Measurements from ENCODE around the gene SSUH2. TPM values are rescaled to one million over a fixed set of nuclear protein-coding genes. Genes with fewer than 3 reads are reported as not detected.
A peak's percentile ranks its signal among the peaks of the same experiment; 100 is the strongest.
"Not testable (repeated sequence)": the region's sequence is repeated elsewhere in the genome, so short reads cannot be mapped to it uniquely, and the experiment has no call there.

The SSUH2 gene
- total RNA-seq (1 to 10 TPM in 1 of 4 donors, under 1 TPM in 3; 0.24 to 1.1 (median 0.53) TPM), polyA plus RNA-seq (under 1 TPM; 0.11 to 0.49 (median 0.36) TPM)
- long read RNA-seq, donor 1, partial matches to known transcripts, result 0 of 1 reads
- long read RNA-seq, donor 1, other reads (novel, unspliced or antisense), result 1 of 1 reads
- long read RNA-seq, donor 2, partial matches to known transcripts, result 0 of 8 reads
- long read RNA-seq, donor 2, other reads (novel, unspliced or antisense), result 8 of 8 reads

GRCh38 chr3:8644748-8645390 is at the start of gene SSUH2:
Gene SSUH2 (minus strand): TSS chr3:8644798. CDS start chr3:8644758, 40 bp downstream.
- no peak for TF ChIP-seq CTCF (IDR thresholded peaks at IDR 0.05)
- no peak within 1 kb of the TSS for H3K27ac ChIP-seq
- ATAC-seq (no peak), DNase-seq (no peak)
- intact Hi-C loops (cut with DNase I), result no loop called here
- 55 to 60% (median 56%) methylated on average over 8 of the region's 8 CpGs for WGBS, 3 donors
- H3K9me3 ChIP-seq, result no peaks in the 10 kb centered on the region
- H3K4me3 ChIP-seq, result no peak within 1 kb of the TSS
- H3K27me3 ChIP-seq (ENCODE audit: insufficient read depth in 3 of 3, low read length in 2 of 3), result no peaks in the 10 kb centered on the region
- H3K36me3 ChIP-seq (ENCODE audit: insufficient read depth in 1 of 2, low read depth in 1 of 2), result no peaks in the 10 kb centered on the region
- no peaks in the 10 kb centered on the region for H3K4me1 ChIP-seq

GRCh38 chr3:8691295-8691694 is 46.7 kb upstream of the SSUH2 start:
- H3K36me3 ChIP-seq (ENCODE audit: insufficient read depth in 1 of 2, low read depth in 1 of 2); ATAC-seq: not testable (repeated sequence)

GRCh38 chr3:8684992-8685391 is 40.4 kb upstream of the SSUH2 start:
- H3K27ac ChIP-seq; H3K9me3 ChIP-seq; intact Hi-C loops (cut with DNase I); DNase-seq; H3K27me3 ChIP-seq (ENCODE audit: insufficient read depth in 3 of 3, low read length in 2 of 3); H3K4me1 ChIP-seq; H3K4me3 ChIP-seq; ATAC-seq; H3K36me3 ChIP-seq (ENCODE audit: insufficient read depth in 1 of 2, low read depth in 1 of 2): not testable (repeated sequence)
- WGBS, 3 donors, result 72 to 81% (median 80%) methylated on average over 6 of the region's 6 CpGs

More at GRCh38 chr3:8691295-8691694, 46.7 kb upstream of the SSUH2 start:
- H3K27ac ChIP-seq; DNase-seq; H3K4me3 ChIP-seq; H3K27me3 ChIP-seq (ENCODE audit: insufficient read depth in 3 of 3, low read length in 2 of 3); intact Hi-C loops (cut with DNase I); H3K9me3 ChIP-seq; H3K4me1 ChIP-seq: not testable (repeated sequence)
- 93 to 95% (median 94%) methylated on average over 9 of the region's 9 CpGs for WGBS, 3 donors

GRCh38 chr3:8682850-8683574 is 38.4 kb upstream of the SSUH2 start:
- H3K36me3 ChIP-seq (ENCODE audit: insufficient read depth in 1 of 2, low read depth in 1 of 2); ATAC-seq; DNase-seq; H3K4me1 ChIP-seq; H3K9me3 ChIP-seq; intact Hi-C loops (cut with DNase I); H3K4me3 ChIP-seq; H3K27ac ChIP-seq; H3K27me3 ChIP-seq (ENCODE audit: insufficient read depth in 3 of 3, low read length in 2 of 3): not testable (repeated sequence)
- TF ChIP-seq CTCF (IDR thresholded peaks at IDR 0.05), result peak; percentile 24
- 72 to 77% (median 73%) methylated on average over 17 to 19 of the region's 19 CpGs for whole genome bisulfite sequencing, 3 donors

GRCh38 chr3:8681881-8682538 is 37.4 kb upstream of the SSUH2 start:
- DNase-seq; H3K4me1 ChIP-seq; ATAC-seq; H3K27me3 ChIP-seq (ENCODE audit: insufficient read depth in 3 of 3, low read length in 2 of 3); H3K27ac ChIP-seq; H3K4me3 ChIP-seq; H3K9me3 ChIP-seq; H3K36me3 ChIP-seq (ENCODE audit: insufficient read depth in 1 of 2, low read depth in 1 of 2); intact Hi-C loops (cut with DNase I): not testable (repeated sequence)
- 58 to 80% (median 65%) methylated on average over 9 of the region's 9 CpGs for WGBS, 3 donors
